ENCODE results near the gene TAS1R3.

Gene TAS1R3

DNA sequence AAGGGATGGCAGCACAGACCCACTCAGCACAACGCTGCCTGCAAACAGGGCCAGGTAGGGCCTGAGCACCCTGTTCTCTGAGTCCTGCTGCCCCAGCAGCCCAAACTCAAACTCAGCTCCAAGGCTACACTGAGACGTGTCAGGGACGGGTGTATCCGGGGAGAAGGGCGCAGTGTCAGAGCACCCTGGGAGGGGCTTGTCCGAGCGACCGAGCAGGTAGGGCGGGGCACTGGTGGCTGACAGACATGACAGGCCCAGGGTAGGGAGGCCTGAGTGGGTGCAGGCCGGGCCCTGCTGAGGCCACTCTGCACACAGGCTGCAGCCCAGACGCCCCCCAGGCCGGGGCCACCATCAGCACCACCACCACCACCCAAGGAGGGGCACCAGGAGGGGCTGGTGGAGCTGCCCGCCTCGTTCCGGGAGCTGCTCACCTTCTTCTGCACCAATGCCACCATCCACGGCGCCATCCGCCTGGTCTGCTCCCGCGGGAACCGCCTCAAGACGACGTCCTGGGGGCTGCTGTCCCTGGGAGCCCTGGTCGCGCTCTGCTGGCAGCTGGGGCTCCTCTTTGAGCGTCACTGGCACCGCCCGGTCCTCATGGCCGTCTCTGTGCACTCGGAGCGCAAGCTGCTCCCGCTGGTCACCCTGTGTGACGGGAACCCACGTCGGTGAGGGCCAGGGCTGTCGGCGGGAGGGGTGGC is 45.3 kb upstream of the TAS1R3 start:
- H3K4me3 ChIP-seq (ENCODE audit: low read length): no peak overlapping the region

DNA sequence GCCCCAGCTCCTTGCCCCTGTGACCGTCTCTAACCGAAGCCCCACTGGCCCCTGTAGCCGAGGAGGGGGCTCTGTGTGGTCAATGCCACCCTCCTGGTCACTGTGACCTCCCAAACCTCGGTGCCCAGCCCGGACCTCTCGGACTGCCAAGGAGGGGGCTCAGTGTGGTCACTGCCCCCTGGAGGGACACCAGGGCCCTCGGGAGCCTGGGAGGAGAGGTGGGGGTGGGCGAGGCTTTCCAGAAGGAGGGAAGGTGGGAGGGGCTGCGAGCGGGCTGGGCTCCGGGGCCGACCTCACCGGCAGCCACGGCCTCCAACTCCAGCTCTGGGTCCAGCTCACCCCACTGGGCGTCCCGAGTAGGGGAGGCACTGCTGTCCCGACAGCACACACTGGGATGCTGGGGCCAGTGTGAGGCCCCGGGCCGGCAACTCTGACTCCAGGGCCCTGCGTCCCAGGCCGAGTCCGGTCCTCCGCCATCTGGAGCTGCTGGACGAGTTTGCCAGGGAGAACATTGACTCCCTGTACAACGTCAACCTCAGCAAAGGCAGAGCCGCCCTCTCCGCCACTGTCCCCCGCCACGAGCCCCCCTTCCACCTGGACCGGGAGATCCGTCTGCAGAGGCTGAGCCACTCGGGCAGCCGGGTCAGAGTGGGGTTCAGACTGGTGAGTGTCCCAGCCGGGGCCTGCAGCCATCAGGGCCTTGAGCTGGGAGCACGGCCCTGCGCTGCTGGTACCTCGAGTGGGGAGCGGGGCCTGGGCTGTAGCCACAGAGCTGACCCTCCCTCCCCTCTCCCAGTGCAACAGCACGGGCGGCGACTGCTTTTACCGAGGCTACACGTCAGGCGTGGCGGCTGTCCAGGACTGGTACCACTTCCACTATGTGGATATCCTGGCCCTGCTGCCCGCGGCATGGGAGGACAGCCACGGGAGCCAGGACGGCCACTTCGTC is 44.5 kb upstream of the TAS1R3 start:
- Histone ChIP-seq H3K27ac (ENCODE audit: low read length) (no peak overlapping the region), H4K20me1 (ENCODE audit: insufficient read depth, low read length) (no peaks in the 10 kb centered on the region), H3K9ac (ENCODE audit: low read length) (no peak overlapping the region), H3K9me2 (replicated peaks; ENCODE audit: insufficient read depth, low read length) (no peaks in the 10 kb centered on the region), H2AFZ (ENCODE audit: low read length) (no peak overlapping the region), H3K4me1 (ENCODE audit: low read length) (no peaks in the 10 kb centered on the region), H3K9me3 (replicated peaks; ENCODE audit: insufficient read depth, low read length) (no peaks in the 10 kb centered on the region), H3K27me3 (replicated peaks; ENCODE audit: insufficient read depth, low read length) (peaks cover 40% of the 10 kb centered on the region), H3K36me3 (replicated peaks; ENCODE audit: insufficient read depth, low read length) (no peaks in the 10 kb centered on the region), H3K4me3 (ENCODE audit: low read length) (no peak overlapping the region), H3K79me2 (ENCODE audit: low read length) (no peaks in the 10 kb centered on the region), H3F3A (ENCODE audit: insufficient read depth, low read length) (no peaks in the 10 kb centered on the region), H3K4me2 (ENCODE audit: low read depth, low read length) (no peak overlapping the region)
- DNase-seq: no peak
- TF ChIP-seq, protein P1, sequence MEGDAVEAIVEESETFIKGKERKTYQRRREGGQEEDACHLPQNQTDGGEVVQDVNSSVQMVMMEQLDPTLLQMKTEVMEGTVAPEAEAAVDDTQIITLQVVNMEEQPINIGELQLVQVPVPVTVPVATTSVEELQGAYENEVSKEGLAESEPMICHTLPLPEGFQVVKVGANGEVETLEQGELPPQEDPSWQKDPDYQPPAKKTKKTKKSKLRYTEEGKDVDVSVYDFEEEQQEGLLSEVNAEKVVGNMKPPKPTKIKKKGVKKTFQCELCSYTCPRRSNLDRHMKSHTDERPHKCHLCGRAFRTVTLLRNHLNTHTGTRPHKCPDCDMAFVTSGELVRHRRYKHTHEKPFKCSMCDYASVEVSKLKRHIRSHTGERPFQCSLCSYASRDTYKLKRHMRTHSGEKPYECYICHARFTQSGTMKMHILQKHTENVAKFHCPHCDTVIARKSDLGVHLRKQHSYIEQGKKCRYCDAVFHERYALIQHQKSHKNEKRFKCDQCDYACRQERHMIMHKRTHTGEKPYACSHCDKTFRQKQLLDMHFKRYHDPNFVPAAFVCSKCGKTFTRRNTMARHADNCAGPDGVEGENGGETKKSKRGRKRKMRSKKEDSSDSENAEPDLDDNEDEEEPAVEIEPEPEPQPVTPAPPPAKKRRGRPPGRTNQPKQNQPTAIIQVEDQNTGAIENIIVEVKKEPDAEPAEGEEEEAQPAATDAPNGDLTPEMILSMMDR (IDR thresholded peaks at IDR 0.05; ENCODE audit: low read length): no peak
- TF ChIP-seq EZH2phosphoT487 (IDR thresholded peaks at IDR 0.05; ENCODE audit: low read length) (no peak), EZH2 (optimal IDR thresholded peaks at IDR 0.05; ENCODE audit: low read depth, low read length) (no peak)

More for the DNA sequence above, 45.3 kb upstream of the TAS1R3 start:
- Histone ChIP-seq H3K4me2 (ENCODE audit: low read depth, low read length) (no peak overlapping the region), H3K79me2 (ENCODE audit: low read length) (no peaks in the 10 kb centered on the region), H3K9me2 (replicated peaks; ENCODE audit: insufficient read depth, low read length) (no peaks in the 10 kb centered on the region), H2AFZ (ENCODE audit: low read length) (no peak overlapping the region), H3K27ac (ENCODE audit: low read length) (no peak overlapping the region), H3K9ac (ENCODE audit: low read length) (no peak overlapping the region), H3K9me3 (replicated peaks; ENCODE audit: insufficient read depth, low read length) (no peaks in the 10 kb centered on the region), H3K4me1 (ENCODE audit: low read length) (no peaks in the 10 kb centered on the region), H3K27me3 (replicated peaks; ENCODE audit: insufficient read depth, low read length) (peaks cover 49% of the 10 kb centered on the region), H3F3A (ENCODE audit: insufficient read depth, low read length) (no peaks in the 10 kb centered on the region), H4K20me1 (ENCODE audit: insufficient read depth, low read length) (no peaks in the 10 kb centered on the region), H3K36me3 (replicated peaks; ENCODE audit: insufficient read depth, low read length) (no peaks in the 10 kb centered on the region)
- TF ChIP-seq EZH2phosphoT487 (IDR thresholded peaks at IDR 0.05; ENCODE audit: low read length) (no peak), EZH2 (optimal IDR thresholded peaks at IDR 0.05; ENCODE audit: low read depth, low read length) (no peak)
- TF ChIP-seq, protein P1 (IDR thresholded peaks at IDR 0.05; ENCODE audit: low read length): no peak
- DNase-seq: no peak

DNA sequence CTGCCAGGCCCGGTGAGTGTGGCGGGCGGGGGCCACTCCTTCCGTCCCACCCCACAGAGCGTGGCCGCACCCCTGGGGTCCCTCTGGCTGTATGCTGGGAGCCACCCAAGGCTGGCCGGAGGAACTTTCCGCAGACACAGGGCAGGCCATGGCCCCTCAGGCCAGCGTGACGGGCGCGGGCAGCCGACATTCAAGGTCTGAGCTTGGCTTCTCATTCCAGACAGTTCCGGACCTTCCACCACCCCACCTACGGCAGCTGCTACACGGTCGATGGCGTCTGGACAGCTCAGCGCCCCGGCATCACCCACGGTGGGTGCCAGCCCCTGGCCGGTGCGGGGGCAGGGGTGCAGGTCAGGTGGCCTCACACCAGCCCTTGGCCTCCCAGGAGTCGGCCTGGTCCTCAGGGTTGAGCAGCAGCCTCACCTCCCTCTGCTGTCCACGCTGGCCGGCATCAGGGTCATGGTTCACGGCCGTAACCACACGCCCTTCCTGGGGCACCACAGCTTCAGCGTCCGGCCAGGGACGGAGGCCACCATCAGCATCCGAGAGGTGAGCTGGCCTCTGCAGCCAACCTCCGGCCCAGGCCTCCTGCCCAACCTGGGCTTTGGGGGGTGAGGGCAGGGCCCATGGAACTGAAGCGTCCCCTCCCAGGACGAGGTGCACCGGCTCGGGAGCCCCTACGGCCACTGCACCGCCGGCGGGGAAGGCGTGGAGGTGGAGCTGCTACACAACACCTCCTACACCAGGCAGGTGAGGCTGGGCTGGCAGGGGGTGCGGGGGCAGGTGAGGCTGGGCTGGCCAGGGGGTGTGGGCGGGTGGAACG is 43.6 kb upstream of the TAS1R3 start:
- H3K9me2 ChIP-seq (replicated peaks; ENCODE audit: insufficient read depth, low read length): no peaks in the 10 kb centered on the region
- no peak overlapping the region for H3K9ac ChIP-seq (ENCODE audit: low read length)
- H3K4me3 ChIP-seq (ENCODE audit: low read length): no peak overlapping the region
- peaks cover 32% of the 10 kb centered on the region for H3K27me3 ChIP-seq (replicated peaks; ENCODE audit: insufficient read depth, low read length)
- H3K9me3 ChIP-seq (replicated peaks; ENCODE audit: insufficient read depth, low read length): no peaks in the 10 kb centered on the region
- H2AFZ ChIP-seq (ENCODE audit: low read length): no peak overlapping the region
- H3K27ac ChIP-seq (ENCODE audit: low read length): no peak overlapping the region
- no peaks in the 10 kb centered on the region for H3F3A ChIP-seq (ENCODE audit: insufficient read depth, low read length)
- no peaks in the 10 kb centered on the region for H4K20me1 ChIP-seq (ENCODE audit: insufficient read depth, low read length)
- no peak overlapping the region for H3K4me2 ChIP-seq (ENCODE audit: low read depth, low read length)
- TF ChIP-seq EZH2 (optimal IDR thresholded peaks at IDR 0.05; ENCODE audit: low read depth, low read length) (no peak), EZH2phosphoT487 (IDR thresholded peaks at IDR 0.05; ENCODE audit: low read length) (no peak)
- TF ChIP-seq, protein P1 (IDR thresholded peaks at IDR 0.05; ENCODE audit: low read length): no peak
- H3K79me2 ChIP-seq (ENCODE audit: low read length): no peaks in the 10 kb centered on the region
- no peak for DNase-seq
- H3K4me1 ChIP-seq (ENCODE audit: low read length): no peaks in the 10 kb centered on the region
- no peaks in the 10 kb centered on the region for H3K36me3 ChIP-seq (replicated peaks; ENCODE audit: insufficient read depth, low read length)

All from MM.1S (cell line).